Heart left ventricle (tissue), 13 donors: ENCODE results near the gene KERA.

Source experiments
- POLR2A ChIP-seq, 2 donors: fragments of 450-650 bp; IDR thresholded peaks; one replicate each; pipeline ENCODE4 v1.6.1; 2017; ENCODE audit warnings: antibody characterized with exemption in 2 of 2, mild to moderate bottlenecking in 2 of 2, moderate library complexity in 2 of 2
- TF ChIP-seq, protein P1 (sequence below), 12 donors: fragments of 200-600 bp; sonication (generic) in 4 of 12; IDR thresholded peaks; one replicate each; pipeline versions ENCODE4 v1.5.0 to v1.8.0; 2018 to 2022; ENCODE audit warnings: antibody characterized with exemption in 12 of 12, mild to moderate bottlenecking in 5 of 12
- donor health status: ischemic (EF 13 %, LVEDD 7.1; RV severe dilation, severe dysfunction).
- donor health status: DM: no; HTN: yes; CAD: no.
- donor health status: DM: no; HTN: no; CAD: no.
- donor health status: ischemic (EF 25% LVEDD 6.9; RV normal size, moderate dysfunction).
- donor health status: ischemic (EF 25% LVEDD 5.7; RV mildly dilated, moderate dysfunction).
- donor health status: ischemic (EF 35%, LVEDD 5.7; RV mildly dilated, moderate dysfunction).
- donor health status: nonischemic (EF 11% LVEDD 7.7; RV severe dilation, severe dysfunction).
- donor health status: DM: yes; HTN: yes; CAD: no.
- donor health status: PGD.
- donor health status: ischemic (EF 29% LVEDD 5.4; RV normal size, mild dysfunction).
- donor health status: nonischemic (EF 23%, LVEDD 6.1; RV moderate dilation, normal function).

DNA sequence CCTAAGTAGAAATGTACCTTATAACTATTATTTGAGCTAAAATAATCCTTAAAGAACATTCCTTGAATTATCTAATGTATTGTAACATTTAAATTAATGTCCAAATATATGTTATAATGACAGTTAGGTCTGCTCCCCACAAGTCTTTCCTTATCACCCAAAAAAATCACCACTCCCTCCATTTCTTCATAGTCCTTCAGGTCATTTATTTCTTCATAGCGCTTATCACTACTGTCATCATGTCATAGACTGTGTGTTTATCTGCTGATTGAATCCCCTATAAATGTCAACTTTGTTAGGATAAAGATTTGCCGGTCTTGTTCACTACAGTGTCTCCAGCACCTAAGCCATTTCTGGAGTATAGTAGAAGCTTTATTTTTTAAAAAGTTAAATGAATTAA is 41.5 kb upstream of the KERA start:
- TF ChIP-seq, protein P1, sequence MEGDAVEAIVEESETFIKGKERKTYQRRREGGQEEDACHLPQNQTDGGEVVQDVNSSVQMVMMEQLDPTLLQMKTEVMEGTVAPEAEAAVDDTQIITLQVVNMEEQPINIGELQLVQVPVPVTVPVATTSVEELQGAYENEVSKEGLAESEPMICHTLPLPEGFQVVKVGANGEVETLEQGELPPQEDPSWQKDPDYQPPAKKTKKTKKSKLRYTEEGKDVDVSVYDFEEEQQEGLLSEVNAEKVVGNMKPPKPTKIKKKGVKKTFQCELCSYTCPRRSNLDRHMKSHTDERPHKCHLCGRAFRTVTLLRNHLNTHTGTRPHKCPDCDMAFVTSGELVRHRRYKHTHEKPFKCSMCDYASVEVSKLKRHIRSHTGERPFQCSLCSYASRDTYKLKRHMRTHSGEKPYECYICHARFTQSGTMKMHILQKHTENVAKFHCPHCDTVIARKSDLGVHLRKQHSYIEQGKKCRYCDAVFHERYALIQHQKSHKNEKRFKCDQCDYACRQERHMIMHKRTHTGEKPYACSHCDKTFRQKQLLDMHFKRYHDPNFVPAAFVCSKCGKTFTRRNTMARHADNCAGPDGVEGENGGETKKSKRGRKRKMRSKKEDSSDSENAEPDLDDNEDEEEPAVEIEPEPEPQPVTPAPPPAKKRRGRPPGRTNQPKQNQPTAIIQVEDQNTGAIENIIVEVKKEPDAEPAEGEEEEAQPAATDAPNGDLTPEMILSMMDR (IDR thresholded peaks at IDR 0.05): no peak
- TF ChIP-seq POLR2A (IDR thresholded peaks at IDR 0.05): no peak
